ENCODE measurements around the gene OBSCN.

OBSCN gene

DNA sequence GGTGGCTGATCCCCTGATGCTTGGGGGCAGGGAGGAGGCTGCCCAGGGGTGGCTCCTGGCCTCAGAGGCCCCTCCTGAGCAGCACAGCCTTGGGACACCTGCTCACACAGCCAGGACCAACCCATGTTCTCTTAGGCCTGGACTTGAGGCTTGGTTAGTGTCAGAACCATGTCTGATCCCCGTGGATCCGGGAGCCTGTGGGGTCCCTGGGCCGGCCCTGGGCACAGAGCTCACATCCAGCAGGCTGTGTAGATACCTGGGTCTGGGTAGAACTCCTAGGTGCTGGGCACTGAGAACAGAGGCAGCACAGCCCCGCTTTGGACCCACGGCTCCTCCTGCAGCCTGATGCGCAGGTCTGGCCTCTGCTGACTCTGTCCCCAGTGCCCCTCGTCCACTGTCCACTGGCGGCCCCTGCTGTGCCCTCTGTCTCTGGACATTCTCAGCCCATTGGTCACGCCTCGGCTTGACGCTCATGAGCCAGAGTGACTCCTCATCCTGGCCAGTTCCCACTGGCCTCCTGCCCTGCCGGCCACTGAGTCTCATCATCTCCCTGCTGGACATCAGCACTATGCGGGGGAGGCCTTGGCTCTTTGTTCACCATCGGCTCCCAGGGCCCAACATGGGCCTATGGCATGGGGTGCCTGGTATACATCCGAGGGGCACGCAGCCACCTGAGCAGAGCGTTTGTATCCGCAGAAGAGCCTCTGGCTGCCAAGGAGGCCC lies 128.6 kb downstream of the OBSCN start:
- no peaks in the 10 kb centered on the region for H3K79me2 ChIP-seq (ENCODE audit: insufficient read depth, low read length)
- no peak overlapping the region for H2AFZ ChIP-seq (ENCODE audit: low read length)
- no peak overlapping the region for H3K4me3 ChIP-seq (ENCODE audit: low read length, poor library complexity, severe bottlenecking)
- no peaks in the 10 kb centered on the region for H3K27me3 ChIP-seq (ENCODE audit: insufficient read depth, low read length, poor library complexity, severe bottlenecking)
- no peaks in the 10 kb centered on the region for H3K4me1 ChIP-seq (ENCODE audit: insufficient read depth, low read length, poor library complexity, severe bottlenecking)
- H3K4me2 ChIP-seq (ENCODE audit: low read depth, low read length, poor library complexity, severe bottlenecking): no peak overlapping the region
- H3K9ac ChIP-seq (ENCODE audit: low read depth, low read length, poor library complexity, severe bottlenecking): no peak overlapping the region
- no peak for TF ChIP-seq EZH2phosphoT487 (IDR thresholded peaks at IDR 0.05; ENCODE audit: borderline replicate concordance)
- TF ChIP-seq, protein P1, sequence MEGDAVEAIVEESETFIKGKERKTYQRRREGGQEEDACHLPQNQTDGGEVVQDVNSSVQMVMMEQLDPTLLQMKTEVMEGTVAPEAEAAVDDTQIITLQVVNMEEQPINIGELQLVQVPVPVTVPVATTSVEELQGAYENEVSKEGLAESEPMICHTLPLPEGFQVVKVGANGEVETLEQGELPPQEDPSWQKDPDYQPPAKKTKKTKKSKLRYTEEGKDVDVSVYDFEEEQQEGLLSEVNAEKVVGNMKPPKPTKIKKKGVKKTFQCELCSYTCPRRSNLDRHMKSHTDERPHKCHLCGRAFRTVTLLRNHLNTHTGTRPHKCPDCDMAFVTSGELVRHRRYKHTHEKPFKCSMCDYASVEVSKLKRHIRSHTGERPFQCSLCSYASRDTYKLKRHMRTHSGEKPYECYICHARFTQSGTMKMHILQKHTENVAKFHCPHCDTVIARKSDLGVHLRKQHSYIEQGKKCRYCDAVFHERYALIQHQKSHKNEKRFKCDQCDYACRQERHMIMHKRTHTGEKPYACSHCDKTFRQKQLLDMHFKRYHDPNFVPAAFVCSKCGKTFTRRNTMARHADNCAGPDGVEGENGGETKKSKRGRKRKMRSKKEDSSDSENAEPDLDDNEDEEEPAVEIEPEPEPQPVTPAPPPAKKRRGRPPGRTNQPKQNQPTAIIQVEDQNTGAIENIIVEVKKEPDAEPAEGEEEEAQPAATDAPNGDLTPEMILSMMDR (conservative IDR thresholded peaks at IDR 0.05; ENCODE audit: low read length): no peak
- H3K9me2 ChIP-seq (replicated peaks; ENCODE audit: low read depth, low read length): no peaks in the 10 kb centered on the region
- no peaks in the 10 kb centered on the region for H3F3A ChIP-seq (ENCODE audit: low read depth)
- H3K9me3 ChIP-seq (ENCODE audit: insufficient read depth, low read depth, low read length): no peaks in the 10 kb centered on the region
- no peaks in the 10 kb centered on the region; the same call in 1 of the 2 replicates for H3K36me3 ChIP-seq (ENCODE audit: insufficient read depth, low read length)
- no peaks in the 10 kb centered on the region for H4K20me1 ChIP-seq (ENCODE audit: insufficient read depth, low read length, poor library complexity, severe bottlenecking)

DNA sequence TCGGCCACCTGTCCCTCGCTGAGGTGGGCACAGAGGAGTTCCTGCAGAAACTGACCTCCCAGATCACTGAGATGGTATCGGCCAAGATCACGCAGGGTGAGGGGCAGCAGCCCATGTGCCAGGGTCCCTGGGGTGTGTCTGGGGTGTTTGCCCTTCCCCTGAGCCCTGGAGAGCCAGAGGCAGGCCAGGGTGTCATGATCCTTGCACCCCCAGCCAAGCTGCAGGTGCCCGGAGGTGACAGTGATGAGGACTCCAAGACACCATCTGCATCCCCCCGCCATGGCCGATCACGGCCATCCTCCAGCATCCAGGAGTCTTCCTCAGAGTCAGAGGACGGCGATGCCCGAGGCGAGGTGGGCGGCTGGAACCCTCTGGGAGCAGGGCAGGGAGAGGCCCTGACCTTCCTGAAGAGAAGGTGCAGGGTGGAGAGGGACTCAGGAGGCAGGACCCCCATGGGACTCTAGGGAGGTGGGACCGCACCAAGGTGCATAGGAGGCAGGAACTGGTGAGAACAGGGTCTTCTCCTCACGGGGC lies 129.3 kb downstream of the OBSCN start:
- Histone ChIP-seq H2AFZ (ENCODE audit: low read length) (no peak overlapping the region), H3K27me3 (ENCODE audit: insufficient read depth, low read length, poor library complexity, severe bottlenecking) (no peaks in the 10 kb centered on the region), H3F3A (ENCODE audit: low read depth) (no peaks in the 10 kb centered on the region), H3K36me3 (ENCODE audit: insufficient read depth, low read length) (no peaks in the 10 kb centered on the region; the same call in 1 of the 2 replicates), H3K4me2 (ENCODE audit: low read depth, low read length, poor library complexity, severe bottlenecking) (no peak overlapping the region), H3K4me1 (ENCODE audit: insufficient read depth, low read length, poor library complexity, severe bottlenecking) (no peaks in the 10 kb centered on the region), H3K9ac (ENCODE audit: low read depth, low read length, poor library complexity, severe bottlenecking) (no peak overlapping the region), H3K4me3 (ENCODE audit: low read length, poor library complexity, severe bottlenecking) (no peak overlapping the region), H3K79me2 (ENCODE audit: insufficient read depth, low read length) (no peaks in the 10 kb centered on the region), H3K9me2 (replicated peaks; ENCODE audit: low read depth, low read length) (no peaks in the 10 kb centered on the region), H4K20me1 (ENCODE audit: insufficient read depth, low read length, poor library complexity, severe bottlenecking) (no peaks in the 10 kb centered on the region), H3K9me3 (ENCODE audit: insufficient read depth, low read depth, low read length) (no peaks in the 10 kb centered on the region)
- TF ChIP-seq EZH2phosphoT487 (IDR thresholded peaks at IDR 0.05; ENCODE audit: borderline replicate concordance): no peak
- TF ChIP-seq, protein P1 (conservative IDR thresholded peaks at IDR 0.05; ENCODE audit: low read length): no peak

DNA sequence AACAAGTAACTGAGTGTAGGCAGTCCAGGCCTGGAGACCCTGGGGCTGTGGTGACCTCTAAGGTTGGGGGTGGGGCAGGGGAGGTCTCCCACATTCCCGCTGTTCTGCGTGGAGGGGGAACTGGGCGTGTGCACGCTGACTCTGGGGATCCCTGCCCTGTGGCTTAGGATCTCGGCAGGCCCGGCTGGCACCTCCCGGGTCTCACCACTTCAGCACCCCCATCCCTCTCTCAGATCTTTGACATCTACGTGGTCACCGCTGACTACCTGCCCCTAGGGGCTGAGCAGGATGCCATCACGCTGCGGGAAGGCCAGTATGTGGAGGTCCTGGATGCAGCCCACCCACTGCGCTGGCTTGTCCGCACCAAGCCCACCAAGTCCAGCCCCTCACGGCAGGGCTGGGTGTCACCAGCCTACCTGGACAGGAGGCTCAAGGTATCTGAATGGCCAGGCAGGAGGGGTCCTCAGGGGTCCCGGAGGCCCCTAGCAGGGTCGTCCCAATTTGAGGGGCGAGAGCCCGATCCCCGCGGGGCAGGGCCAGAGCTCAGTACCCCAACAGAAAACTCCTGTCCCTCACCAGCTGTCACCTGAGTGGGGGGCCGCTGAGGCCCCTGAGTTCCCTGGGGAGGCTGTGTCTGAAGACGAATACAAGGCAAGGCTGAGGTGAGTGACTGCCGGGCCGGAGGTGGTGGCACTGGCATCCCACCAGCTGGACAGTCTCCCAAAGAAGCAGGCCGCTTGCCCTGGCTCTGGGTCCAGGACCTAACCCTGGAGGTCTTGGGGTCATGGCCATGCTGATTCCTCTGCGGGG lies 130.1 kb downstream of the OBSCN start:
- H3K4me1 ChIP-seq (ENCODE audit: insufficient read depth, low read length, poor library complexity, severe bottlenecking): no peaks in the 10 kb centered on the region
- no peak overlapping the region for H3K9ac ChIP-seq (ENCODE audit: low read depth, low read length, poor library complexity, severe bottlenecking)
- H3K9me2 ChIP-seq (replicated peaks; ENCODE audit: low read depth, low read length): no peaks in the 10 kb centered on the region
- no peaks in the 10 kb centered on the region for H4K20me1 ChIP-seq (ENCODE audit: insufficient read depth, low read length, poor library complexity, severe bottlenecking)
- H3K79me2 ChIP-seq (ENCODE audit: insufficient read depth, low read length): no peaks in the 10 kb centered on the region
- no peak overlapping the region for H3K4me2 ChIP-seq (ENCODE audit: low read depth, low read length, poor library complexity, severe bottlenecking)
- no peaks in the 10 kb centered on the region for H3K27me3 ChIP-seq (ENCODE audit: insufficient read depth, low read length, poor library complexity, severe bottlenecking)
- no peak overlapping the region for H3K4me3 ChIP-seq (ENCODE audit: low read length, poor library complexity, severe bottlenecking)
- no peaks in the 10 kb centered on the region for H3F3A ChIP-seq (ENCODE audit: low read depth)
- TF ChIP-seq, protein P1 (conservative IDR thresholded peaks at IDR 0.05; ENCODE audit: low read length): no peak
- no peak for TF ChIP-seq EZH2phosphoT487 (IDR thresholded peaks at IDR 0.05; ENCODE audit: borderline replicate concordance)
- H3K9me3 ChIP-seq (ENCODE audit: insufficient read depth, low read depth, low read length): no peaks in the 10 kb centered on the region
- H2AFZ ChIP-seq (ENCODE audit: low read length): no peak overlapping the region
- no peaks in the 10 kb centered on the region; the same call in 1 of the 2 replicates for H3K36me3 ChIP-seq (ENCODE audit: insufficient read depth, low read length)
